ENCODE results near the gene FAM216A. TPM values are rescaled to one million over a fixed set of nuclear protein-coding genes. Genes with fewer than 3 reads are reported as not detected.

Gene FAM216A
- total RNA-seq, 1 experiment from 2014 or later, result 46.4 TPM

DNA sequence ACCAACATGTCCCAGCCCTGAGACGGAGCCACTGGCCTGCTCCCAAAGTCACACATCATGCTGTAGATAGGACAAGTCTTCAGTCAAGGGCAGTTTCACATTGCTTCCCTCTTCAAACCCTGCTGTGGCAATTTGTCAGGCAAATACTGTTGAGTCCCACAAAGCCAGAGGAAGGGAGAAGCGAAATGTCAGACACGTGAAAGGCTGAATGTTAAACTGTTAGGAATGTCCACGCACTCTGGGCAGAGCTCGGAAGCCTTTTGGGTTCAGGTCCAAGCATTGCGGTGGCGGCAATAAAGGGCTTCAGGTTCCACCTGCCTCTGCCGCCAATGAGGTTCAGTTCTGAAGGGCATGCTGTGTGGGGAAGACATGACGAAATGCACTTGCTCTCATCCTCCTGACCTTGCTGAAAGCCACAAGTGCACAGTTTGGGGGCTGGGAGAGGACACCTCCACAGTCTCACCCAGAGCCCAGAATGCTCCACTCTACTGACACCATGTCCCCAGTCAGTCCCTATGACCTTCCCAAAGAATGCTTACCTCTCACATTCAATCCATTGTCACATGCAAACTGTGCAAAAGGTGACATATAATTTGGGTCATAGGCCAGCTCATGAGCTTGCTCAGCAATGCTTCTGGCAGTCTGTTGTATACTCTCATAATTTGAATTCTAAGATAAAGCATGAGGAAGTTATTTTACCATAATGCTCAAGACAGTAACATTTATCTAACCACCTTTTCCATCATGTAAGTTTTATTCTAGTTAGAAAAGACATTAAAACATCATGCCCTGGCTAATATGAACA, 69.2 kb downstream of the FAM216A start:
- no peak for DNase-seq (ENCODE audit: extremely low read depth, low read depth)

GRCh38 chr12:110538869-110539622, 70.4 kb downstream of the FAM216A start:
- no peak for DNase-seq (ENCODE audit: extremely low read depth, low read depth)

Small RNA genes lying within 50 kb of the gene (small RNA-seq; reads per million reads assigned to genes)
- gene RF00278, result 0 to 0.06 reads per million in 2 experiments

Other genes with a start within 250 kb of the FAM216A start
- gene ATP2A2, start 187.6 kb upstream of the FAM216A start, total RNA-seq (2014; rRNA removed; shearing (Covaris generic)), result 130 and 150 TPM in 2 replicates
- 80.5 and 87.7 TPM in 2 replicates for gene ANAPC7, start 65.1 kb upstream of the FAM216A start, total RNA-seq (2014; rRNA removed; shearing (Covaris generic))
- gene ARPC3, start 18.5 kb upstream of the FAM216A start, total RNA-seq (2014; rRNA removed; shearing (Covaris generic)), result 197 and 222 TPM in 2 replicates
- gene GPN3, start 588 bp upstream of the FAM216A start, total RNA-seq (2014; rRNA removed; shearing (Covaris generic)), result 44.0 and 44.8 TPM in 2 replicates
- 74.1 and 87.8 TPM in 2 replicates for gene VPS29, start 33.3 kb downstream of the FAM216A start, total RNA-seq (2014; rRNA removed; shearing (Covaris generic))
- gene RAD9B, start 33.5 kb downstream of the FAM216A start, total RNA-seq (2014; rRNA removed; shearing (Covaris generic)), result 0.12 and 0.43 TPM in 2 replicates
- gene PPTC7, start 114.5 kb downstream of the FAM216A start, total RNA-seq (2014; rRNA removed; shearing (Covaris generic)), result 12.7 and 13.6 TPM in 2 replicates
- gene TCTN1, start 145.3 kb downstream of the FAM216A start, total RNA-seq (2014; rRNA removed; shearing (Covaris generic)), result 38.8 and 42.6 TPM in 2 replicates
- gene HVCN1, start 220.3 kb downstream of the FAM216A start, total RNA-seq (2014; rRNA removed; shearing (Covaris generic)), result 52.0 and 61.7 TPM in 2 replicates

Data from NCI-H460 (cell line).